Natural killer cell (primary cell): ENCODE data around the gene KAZN. TPM values are rescaled to one million over a fixed set of nuclear protein-coding genes. Genes with fewer than 3 reads are reported as not detected.

Source experiments
- ATAC-seq, 3 donors: fragments of 150-1000 bp in 2 of 3; fragments of 200-7000 bp in 1 of 3; cut with Tn5 transposase; 1 replicate in 1 of 3; 2 replicates in 2 of 3; pipeline ENCODE4 v1.10.0; 2021; ENCODE audit warnings: mild to moderate bottlenecking in 2 of 3, moderate library complexity in 2 of 3
- DNase-seq, 2 donors: peaks; one replicate each; pipeline versions ENCODE4 v3.0.0 to v3.0.0-alpha.2; 2013 to 2021; ENCODE audit warnings: mixed read lengths in 1 of 2
- H3K27ac ChIP-seq: one replicate; pipeline ENCODE4 v1.5.1; 2013; ENCODE audit warnings: mild to moderate bottlenecking, low read length
- H3K27me3 ChIP-seq: one replicate; pipeline ENCODE4 v1.6.1; 2013; ENCODE audit warnings: low read length; ENCODE audit not compliant: control insufficient read depth, insufficient read depth
- H3K36me3 ChIP-seq: one replicate; pipeline ENCODE4 v1.6.1; 2013; ENCODE audit warnings: low read length; ENCODE audit not compliant: control insufficient read depth, insufficient read depth
- H3K4me1 ChIP-seq: one replicate; pipeline ENCODE4 v1.6.1; 2013; ENCODE audit warnings: low read length; ENCODE audit not compliant: control insufficient read depth, insufficient read depth
- H3K4me3 ChIP-seq: one replicate; pipeline ENCODE4 v1.5.1; 2013; ENCODE audit warnings: low read length
- H3K9me3 ChIP-seq: one replicate; pipeline ENCODE4 v1.6.1; 2013; ENCODE audit warnings: low read length; ENCODE audit not compliant: control insufficient read depth, insufficient read depth
- H3K27ac Mint-ChIP-seq, 2 donors: one replicate each; pipeline ENCODE4 v1.8.0; 2022; ENCODE audit warnings: mild to moderate bottlenecking in 2 of 2, mixed read lengths in 2 of 2, moderate library complexity in 1 of 2
- H3K27me3 Mint-ChIP-seq, 2 donors: one replicate each; pipeline ENCODE4 v1.8.0; 2022; ENCODE audit warnings: low read depth in 2 of 2, mixed read lengths in 2 of 2
- H3K36me3 Mint-ChIP-seq: one replicate; pipeline ENCODE4 v1.8.0; 2022; ENCODE audit warnings: mixed read lengths
- H3K4me1 Mint-ChIP-seq, 2 donors: one replicate each; pipeline ENCODE4 v1.8.0; 2022; ENCODE audit warnings: mixed read lengths in 2 of 2
- H3K4me3 Mint-ChIP-seq: one replicate; pipeline ENCODE4 v1.8.0; 2022; ENCODE audit warnings: mild to moderate bottlenecking, moderate library complexity, mixed read lengths
- H3K9me3 Mint-ChIP-seq, 2 donors: one replicate each; pipeline ENCODE4 v1.8.0; 2022; ENCODE audit warnings: mixed read lengths in 2 of 2
- CTCF ChIP-seq: fragments of 200-600 bp; IDR thresholded peaks from one replicate; pipeline ENCODE4 v1.8.0; 2022; ENCODE audit warnings: antibody characterized with exemption
- WGBS: methylation state at CpG from one replicate; pipeline ENCODE4 v1.1.7; 2013; ENCODE audit warnings: missing lambda C conversion rate; ENCODE audit not compliant: insufficient coverage; 5-methylcytosine and 5-hydroxymethylcytosine counted together
- intact Hi-C: fragments of 100-400 bp; cut with micrococcal nuclease; formaldehyde crosslinking; loops from one replicate; pipeline ENCODE4 v1.14.2; 2022
- total RNA-seq, 4 donors: library from RNA; stranded (reverse); fragments of 120-200 nt in 1 of 4; gene quantifications; one replicate each; pipeline versions ENCODE4 v1.2.3 to v1.2.4, GENCODE V29; 2013 to 2022

KAZN gene
- total RNA-seq, 3 donors from 2014 or later (not counting 1 experiment from before 2014, with no cell fraction given): 1.2 to 2.0 (median 1.7) TPM

GRCh38 chr1:15099441-15100120, 501.1 kb downstream of the KAZN start:
- no peaks in the 10 kb centered on the region for H3K9me3 ChIP-seq
- peaks cover 12% of the 10 kb centered on the region for H3K27me3 ChIP-seq
- peak overlapping the region in 1 of 2 donors; percentile 78 for H3K27ac Mint-ChIP-seq
- H3K9me3 Mint-ChIP-seq: no peaks in the 10 kb centered on the region
- 50% methylated on average over 15 of the region's 15 CpGs for WGBS
- peaks cover 11% of the 10 kb centered on the region for H3K4me1 ChIP-seq
- H3K36me3 Mint-ChIP-seq: no peaks in the 10 kb centered on the region
- no peak overlapping the region for H3K4me3 ChIP-seq
- no peaks in the 10 kb centered on the region for H3K36me3 ChIP-seq
- H3K27ac ChIP-seq: no peak overlapping the region
- no peak for TF ChIP-seq CTCF
- H3K27me3 Mint-ChIP-seq: peaks cover 16 to 34% of the 10 kb centered on the region in 2 donors
- intact Hi-C loops: loop anchor here (1.0 to 5.0 kb wide), 5 partner anchors 37 to 317 kb away; no protein-coding TSS in a partner anchor
- H3K4me1 Mint-ChIP-seq: peaks cover 30 to 34% of the 10 kb centered on the region in 2 donors
- H3K4me3 Mint-ChIP-seq: no peak overlapping the region
- ATAC-seq: peak in 2 of 3 donors; percentile 21 to 24
- DNase-seq: no peak

GRCh38 chr1:15100121-15100879, 501.8 kb downstream of the KAZN start:
- H3K36me3 Mint-ChIP-seq: no peaks in the 10 kb centered on the region
- peaks cover 30 to 34% of the 10 kb centered on the region in 2 donors for H3K4me1 Mint-ChIP-seq
- WGBS: 13% methylated on average over 16 of the region's 16 CpGs
- Histone ChIP-seq H3K4me3 (no peak overlapping the region), H3K9me3 (no peaks in the 10 kb centered on the region), H3K36me3 (no peaks in the 10 kb centered on the region), H3K4me1 (peaks cover 11% of the 10 kb centered on the region), H3K27ac (no peak overlapping the region), H3K27me3 (peaks cover 12% of the 10 kb centered on the region)
- peak; percentile 62 to 94 (median 92) for ATAC-seq
- TF ChIP-seq CTCF: peak; percentile 97
- intact Hi-C loops: loop anchor here (1.0 to 5.0 kb wide), 5 partner anchors 38 to 318 kb away; no protein-coding TSS in a partner anchor
- H3K4me3 Mint-ChIP-seq: no peak overlapping the region
- H3K27me3 Mint-ChIP-seq: peaks cover 16 to 34% of the 10 kb centered on the region in 2 donors
- peak overlapping the region in 1 of 2 donors; percentile 78 for H3K27ac Mint-ChIP-seq
- no peaks in the 10 kb centered on the region for H3K9me3 Mint-ChIP-seq
- peak; percentile 60 to 67 for DNase-seq

- Histone ChIP-seq H3K4me3 (no peak overlapping the region), H3K4me1 (peaks cover 11% of the 10 kb centered on the region), H3K9me3 (no peaks in the 10 kb centered on the region), H3K36me3 (no peaks in the 10 kb centered on the region), H3K27me3 (peaks cover 12% of the 10 kb centered on the region), H3K27ac (no peak overlapping the region)
- intact Hi-C loops: loop anchor here (1.0 to 5.0 kb wide), 5 partner anchors 39 to 319 kb away; no protein-coding TSS in a partner anchor
- ATAC-seq (no peak), DNase-seq (no peak)
- Mint-ChIP-seq H3K9me3 (no peaks in the 10 kb centered on the region), H3K27ac (peak overlapping the region in 1 of 2 donors; percentile 78), H3K36me3 (no peaks in the 10 kb centered on the region), H3K4me1 (peaks cover 30 to 34% of the 10 kb centered on the region in 2 donors), H3K27me3 (peaks cover 16 to 34% of the 10 kb centered on the region in 2 donors), H3K4me3 (no peak overlapping the region)
- WGBS: 42% methylated on average over 21 of the region's 21 CpGs
- no peak for TF ChIP-seq CTCF
These were observed 502.6 kb downstream of the KAZN start for GRCh38 chr1:15100880-15101760.
